ENCODE measurements around the gene ZNF521. TPM values are rescaled to one million over a fixed set of nuclear protein-coding genes. Genes with fewer than 3 reads are reported as not detected.
A peak's percentile ranks its signal among the peaks of the same experiment; 100 is the strongest.

Gene ZNF521
- polyA plus RNA-seq, 1 experiment, result 25.9 TPM

- H3K9me3 ChIP-seq (ENCODE audit: control insufficient read depth, insufficient read depth, low read length), result no peaks in the 10 kb centered on the region
- no peak overlapping the region for H3K4me3 ChIP-seq (ENCODE audit: low read depth, low read length)
- no peaks in the 10 kb centered on the region for H3K27me3 ChIP-seq (ENCODE audit: control insufficient read depth, insufficient read depth, low read length)
- no peak for TF ChIP-seq CTCF (IDR thresholded peaks at IDR 0.05; ENCODE audit: low read depth, low read length)
- no peak for DNase-seq (ENCODE audit: low read depth, low spot score)
- H3K27ac ChIP-seq (ENCODE audit: low read depth, low read length), result no peak overlapping the region
- POLR2A ChIA-PET, result no interaction called here
- CTCF ChIA-PET, result no interaction called here
Measured at GRCh38 chr18:25121442-25121841, 230.5 kb downstream of the ZNF521 start.

GRCh38 chr18:25113566-25113965, 238.4 kb downstream of the ZNF521 start:
- no peak for DNase-seq (ENCODE audit: low read depth, low spot score)
- POLR2A ChIA-PET, result no interaction called here
- CTCF ChIA-PET, result no interaction called here
- H3K27me3 ChIP-seq (ENCODE audit: control insufficient read depth, insufficient read depth, low read length), result no peaks in the 10 kb centered on the region
- no peak overlapping the region for H3K27ac ChIP-seq (ENCODE audit: low read depth, low read length)
- no peak for TF ChIP-seq CTCF (IDR thresholded peaks at IDR 0.05; ENCODE audit: low read depth, low read length)
- H3K9me3 ChIP-seq (ENCODE audit: control insufficient read depth, insufficient read depth, low read length), result no peaks in the 10 kb centered on the region
- H3K4me3 ChIP-seq (ENCODE audit: low read depth, low read length), result no peak overlapping the region

GRCh38 chr18:25112821-25113434, 239.0 kb downstream of the ZNF521 start:
- H3K4me3 ChIP-seq (ENCODE audit: low read depth, low read length), result no peak overlapping the region
- H3K27ac ChIP-seq (ENCODE audit: low read depth, low read length), result no peak overlapping the region
- TF ChIP-seq CTCF (IDR thresholded peaks at IDR 0.05; ENCODE audit: low read depth, low read length), result no peak
- no peaks in the 10 kb centered on the region for H3K9me3 ChIP-seq (ENCODE audit: control insufficient read depth, insufficient read depth, low read length)
- no peak for DNase-seq (ENCODE audit: low read depth, low spot score)
- no peaks in the 10 kb centered on the region for H3K27me3 ChIP-seq (ENCODE audit: control insufficient read depth, insufficient read depth, low read length)
- POLR2A ChIA-PET, result no interaction called here
- CTCF ChIA-PET, result no interaction called here

GRCh38 chr18:25111377-25112288, 240.3 kb downstream of the ZNF521 start:
- POLR2A ChIA-PET, result no interaction called here
- H3K9me3 ChIP-seq (ENCODE audit: control insufficient read depth, insufficient read depth, low read length), result no peaks in the 10 kb centered on the region
- no peaks in the 10 kb centered on the region for H3K27me3 ChIP-seq (ENCODE audit: control insufficient read depth, insufficient read depth, low read length)
- no peak for DNase-seq (ENCODE audit: low read depth, low spot score)
- TF ChIP-seq CTCF (IDR thresholded peaks at IDR 0.05; ENCODE audit: low read depth, low read length), result no peak
- CTCF ChIA-PET, result no interaction called here
- H3K4me3 ChIP-seq (ENCODE audit: low read depth, low read length), result no peak overlapping the region
- no peak overlapping the region for H3K27ac ChIP-seq (ENCODE audit: low read depth, low read length)

- Histone ChIP-seq H3K4me3 (ENCODE audit: low read depth, low read length) (no peak overlapping the region), H3K27ac (ENCODE audit: low read depth, low read length) (no peak overlapping the region), H3K9me3 (ENCODE audit: control insufficient read depth, insufficient read depth, low read length) (no peaks in the 10 kb centered on the region), H3K27me3 (ENCODE audit: control insufficient read depth, insufficient read depth, low read length) (no peaks in the 10 kb centered on the region)
- DNase-seq (ENCODE audit: low read depth, low spot score), result peak; percentile 16
- no peak for TF ChIP-seq CTCF (IDR thresholded peaks at IDR 0.05; ENCODE audit: low read depth, low read length)
- ChIA-PET CTCF (interaction anchor here (1.6 kb wide), 1 partner anchor 621 kb away, joined by 3 read pairs; no protein-coding TSS in a partner anchor), POLR2A (no interaction called here)
Measured at GRCh38 chr18:25109484-25109883, 242.5 kb downstream of the ZNF521 start.

Data from AG04450 (cell line).